Keratinocyte (primary cell): ENCODE results near the gene SFSWAP. TPM values are rescaled to one million over a fixed set of nuclear protein-coding genes. Genes with fewer than 3 reads are reported as not detected.

ENCODE experiments used
- DNase-seq: peaks from one replicate; pipeline ENCODE4 v3.0.0-alpha.2; 2011; ENCODE audit warnings: low read depth, missing footprints, low spot score
- FAIRE-seq: peaks from 2 replicates; lab custom pipeline; 2011; peaks lifted over from hg19 to GRCh38; lab: Jason Lieb, UNC
- H2AFZ ChIP-seq: 2 replicates; pipeline ENCODE4 v1.6.0; 2012; ENCODE audit warnings: low read length, control low read depth, inconsistent platforms; ENCODE audit not compliant: control insufficient read depth
- H3K27ac ChIP-seq: 2 replicates; pipeline ENCODE4 v1.5.1; 2011; ENCODE audit warnings: low read length; ENCODE audit not compliant: control insufficient read depth, insufficient read depth
- H3K27me3 ChIP-seq: 3 replicates; pipeline ENCODE4 v1.6.0; 2011; ENCODE audit warnings: low read length; ENCODE audit not compliant: control insufficient read depth, insufficient read depth; ENCODE audit errors: extremely low read depth
- H3K36me3 ChIP-seq, 2 experiments: 2 replicates in 1 of 2; 3 replicates in 1 of 2; pipeline ENCODE4 v1.5.1; 2011; ENCODE audit warnings: low read length in 2 of 2, mild to moderate bottlenecking in 1 of 2; ENCODE audit not compliant: control insufficient read depth in 2 of 2, insufficient read depth in 2 of 2; ENCODE audit errors: extremely low read depth in 1 of 2
- H3K4me1 ChIP-seq: 3 replicates; pipeline ENCODE4 v1.5.1; 2011; ENCODE audit warnings: low read length; ENCODE audit not compliant: control insufficient read depth, insufficient read depth; ENCODE audit errors: extremely low read depth
- H3K4me2 ChIP-seq: 3 replicates; pipeline ENCODE4 v1.6.0; 2011; ENCODE audit warnings: low read depth, low read length; ENCODE audit not compliant: control insufficient read depth, insufficient read depth; ENCODE audit errors: extremely low read depth
- H3K4me3 ChIP-seq, 3 experiments: fragments of 200-600 bp in 1 of 3; sonication (generic) in 1 of 3; 2 replicates in 2 of 3; 3 replicates in 1 of 3; pipeline ENCODE4 v1.5.1; 2011 to 2016; ENCODE audit warnings: low read length in 3 of 3, mild to moderate bottlenecking in 3 of 3, control low read depth in 2 of 3, inconsistent platforms in 1 of 3, low read depth in 1 of 3, mixed read lengths in 1 of 3, mixed run types in 1 of 3, moderate library complexity in 1 of 3; ENCODE audit not compliant: control insufficient read depth in 2 of 3, insufficient read depth in 2 of 3; ENCODE audit errors: extremely low read depth in 1 of 3
- H3K79me2 ChIP-seq: 2 replicates; pipeline ENCODE4 v1.6.0; 2012; ENCODE audit warnings: low read length; ENCODE audit not compliant: control insufficient read depth, insufficient read depth
- H3K9ac ChIP-seq: 3 replicates; pipeline ENCODE4 v1.6.0; 2011; ENCODE audit warnings: low read length; ENCODE audit not compliant: control insufficient read depth, insufficient read depth; ENCODE audit errors: extremely low read depth
- H3K9me1 ChIP-seq: 3 replicates; pipeline ENCODE4 v1.6.0; 2011; ENCODE audit warnings: low read length; ENCODE audit not compliant: control insufficient read depth, insufficient read depth; ENCODE audit errors: extremely low read depth
- H3K9me3 ChIP-seq: 2 replicates; pipeline ENCODE4 v1.5.1; 2012; ENCODE audit warnings: low read depth, low read length; ENCODE audit not compliant: control insufficient read depth
- H4K20me1 ChIP-seq: 3 replicates; pipeline ENCODE4 v1.6.0; 2011; ENCODE audit warnings: low read length; ENCODE audit not compliant: control insufficient read depth, insufficient read depth; ENCODE audit errors: extremely low read depth
- CTCF ChIP-seq, 3 experiments: IDR thresholded peaks in 1 of 3; conservative IDR thresholded peaks in 1 of 3; optimal IDR thresholded peaks in 1 of 3; 2 replicates in 2 of 3; 3 replicates in 1 of 3; pipeline versions ENCODE3 to v1.5.1; 2011; ENCODE audit warnings: low read length in 3 of 3, mild to moderate bottlenecking in 3 of 3, moderate library complexity in 2 of 3, control low read depth in 1 of 3, inconsistent platforms in 1 of 3; ENCODE audit not compliant: insufficient read depth in 2 of 3; ENCODE audit errors: extremely low read depth in 1 of 3
- EZH2 ChIP-seq: IDR thresholded peaks from one replicate; pipeline ENCODE4 v1.6.1; 2012; ENCODE audit warnings: inconsistent platforms, mild to moderate bottlenecking, low read length, moderate library complexity
- dilution Hi-C: fragments of 300-500 bp; cut with MboI; formaldehyde crosslinking; loops from one replicate; pipeline ENCODE4 v1.7.0; 2020; ENCODE audit warnings: low sequenced_read_pairs; ENCODE audit not compliant: extremely low pct_ligation_motif_present
- polyA plus RNA-seq, 5 experiments: library from polyadenylated mRNA; depleted of rRNA in 3 of 5; stranded (reverse) in 3 of 5; stranded (forward) in 1 of 5; unstranded in 1 of 5; fragments of >200 nt; gene quantifications; 1 replicate in 1 of 5; 2 replicates in 3 of 5; 3 replicates in 1 of 5; pipeline versions ENCODE4 v1.2.1 to v1.2.3, GENCODE V29; 2011 to 2012; ENCODE audit warnings: missing spikeins in 2 of 5, low read depth in 1 of 5, low replicate concordance in 1 of 5

The SFSWAP gene
- polyA plus RNA-seq, 1 donor (not counting 4 experiments of a cell fraction or from before 2014, with no cell fraction given): 13.1 TPM

- Histone ChIP-seq H3K9me1 (no peaks in the 10 kb centered on the region), H3K9ac (no peak overlapping the region), H3K4me3 (no peak overlapping the region), H4K20me1 (no peaks in the 10 kb centered on the region), H3K27ac (no peak overlapping the region), H3K36me3 (peaks cover 38 to 45% of the 10 kb centered on the region in 2 experiments), H3K9me3 (no peaks in the 10 kb centered on the region), H3K4me1 (no peaks in the 10 kb centered on the region), H2AFZ (no peak overlapping the region), H3K4me2 (no peak overlapping the region), H3K79me2 (peaks cover 16% of the 10 kb centered on the region), H3K27me3 (no peaks in the 10 kb centered on the region)
- TF ChIP-seq CTCF (optimal IDR thresholded peaks at IDR 0.05 in 1 of 3, IDR thresholded peaks at IDR 0.05 in 1 of 3, conservative IDR thresholded peaks at IDR 0.05 in 1 of 3; ENCODE audit: extremely low read depth in 1 of 3, insufficient read depth in 2 of 3, low read length in 3 of 3) (no peak), EZH2 (no peak)
- DNase-seq: no peak
- dilution Hi-C loops: no loop called here
- no peak for FAIRE-seq
These were observed 17.8 kb downstream of the SFSWAP start for GRCh38 chr12:131728720-131729119.

- no peak for FAIRE-seq
- Histone ChIP-seq H3K9me1 (no peaks in the 10 kb centered on the region), H3K27me3 (no peaks in the 10 kb centered on the region), H3K27ac (no peak overlapping the region), H3K9me3 (no peaks in the 10 kb centered on the region), H2AFZ (no peak overlapping the region), H3K79me2 (peaks cover 10% of the 10 kb centered on the region), H3K4me3 (no peak overlapping the region), H3K4me2 (no peak overlapping the region), H3K36me3 (peaks cover 41 to 52% of the 10 kb centered on the region in 2 experiments), H3K4me1 (no peaks in the 10 kb centered on the region), H3K9ac (no peak overlapping the region), H4K20me1 (no peaks in the 10 kb centered on the region)
- no peak for TF ChIP-seq EZH2
- no peak for TF ChIP-seq CTCF (optimal IDR thresholded peaks at IDR 0.05 in 1 of 3, IDR thresholded peaks at IDR 0.05 in 1 of 3, conservative IDR thresholded peaks at IDR 0.05 in 1 of 3; ENCODE audit: extremely low read depth in 1 of 3, insufficient read depth in 2 of 3, low read length in 3 of 3)
- dilution Hi-C loops: no loop called here
- DNase-seq: no peak
These were observed 18.5 kb downstream of the SFSWAP start for GRCh38 chr12:131729254-131729955.
